OCI-LY3 (cell line): Measurements from ENCODE around the gene COG8.

ENCODE experiments used
- H2AFZ ChIP-seq: fragments of 200-600, 300-600 bp; shearing (Covaris generic); 2 replicates; pipeline ENCODE4 v1.6.0; 2014; ENCODE audit warnings: antibody characterized with exemption, low read depth, low read length
- H3K27ac ChIP-seq: fragments of 200-600, 300-600 bp; sonication (generic); 2 replicates; pipeline ENCODE4 v1.5.1; 2014; ENCODE audit warnings: mild to moderate bottlenecking, low read length, moderate library complexity, mixed read lengths
- H3K27me3 ChIP-seq: fragments of 200-600, 300-600 bp; sonication (generic); 2 replicates; pipeline ENCODE4 v1.6.1; 2014; ENCODE audit warnings: low read depth, low read length, mixed read lengths
- H3K36me3 ChIP-seq: fragments of 200-600, 300-600 bp; sonication (generic); replicated peaks from 2 replicates; pipeline ENCODE3; 2014; ENCODE audit warnings: low read depth, low read length, mixed read lengths
- H3K4me1 ChIP-seq: fragments of 300-600, 200-600 bp; sonication (generic); 2 replicates; pipeline ENCODE4 v1.6.1; 2014; ENCODE audit warnings: low read length, mixed read lengths
- H3K4me2 ChIP-seq: fragments of 200-600, 300-600 bp; sonication (generic); 2 replicates; pipeline ENCODE4 v1.6.1; 2014; ENCODE audit warnings: low read length, mixed read lengths
- H3K4me3 ChIP-seq: fragments of 300-600, 200-600 bp; sonication (generic); 2 replicates; pipeline ENCODE4 v1.5.1; 2014; ENCODE audit warnings: antibody characterized with exemption, mild to moderate bottlenecking, low read length, moderate library complexity
- H3K79me2 ChIP-seq: fragments of 300-600, 200-600 bp; shearing (Covaris generic); 2 replicates; pipeline ENCODE4 v1.6.1; 2014; ENCODE audit warnings: mild to moderate bottlenecking, low read length, mixed read lengths
- H3K9ac ChIP-seq: fragments of 300-600, 200-600 bp; shearing (Covaris generic); 2 replicates; pipeline ENCODE4 v1.6.0; 2014; ENCODE audit warnings: mild to moderate bottlenecking, low read length, moderate library complexity
- H3K9me3 ChIP-seq: fragments of 200-600, 300-600 bp; shearing (Covaris generic); 2 replicates; pipeline ENCODE4 v1.6.1; 2014; ENCODE audit warnings: low read length, mixed read lengths; ENCODE audit not compliant: insufficient read depth
- H4K20me1 ChIP-seq: fragments of 200-600, 300-600 bp; sonication (generic); 2 replicates; pipeline ENCODE4 v1.6.1; 2016; ENCODE audit warnings: low read length, mixed read lengths; ENCODE audit not compliant: insufficient read depth
- EZH2phosphoT487 ChIP-seq: fragments of 200-600 bp; shearing (Covaris generic); IDR thresholded peaks from 2 replicates; pipeline ENCODE4 v1.6.1; 2018; ENCODE audit warnings: antibody characterized with exemption, mixed run types, low read depth
- TF ChIP-seq, protein P1 (sequence below): fragments of 200-600, 300-600 bp; sonication (generic); IDR thresholded peaks from 2 replicates; pipeline ENCODE4 v1.5.1; 2014; ENCODE audit warnings: antibody characterized with exemption, low read length, low read depth

COG8 gene

DNA sequence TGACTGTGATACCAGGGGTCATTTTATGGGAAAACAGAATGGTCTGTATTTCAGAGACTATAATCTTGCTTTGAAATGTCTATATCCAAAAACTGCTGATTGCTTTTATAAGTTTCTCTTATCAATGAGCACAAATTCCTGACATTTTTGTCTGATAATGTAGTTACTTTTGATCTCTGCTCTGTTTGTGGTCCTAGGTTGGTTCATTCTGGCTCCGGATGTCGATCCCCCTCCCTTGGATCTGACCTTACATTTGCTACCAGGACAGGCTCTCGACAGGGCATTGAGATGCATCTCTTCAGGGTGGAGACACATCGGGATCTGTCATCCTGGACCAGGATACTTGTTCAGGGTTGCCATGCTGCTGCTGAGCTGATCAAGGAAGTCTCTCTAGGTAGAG lies 55.5 kb downstream of the COG8 start:
- Histone ChIP-seq H3K27ac (no peak overlapping the region), H3K4me2 (no peak overlapping the region), H3K4me3 (no peak overlapping the region), H3K9me3 (no peaks in the 10 kb centered on the region), H3K4me1 (0 out of 2 replicates have a peak, but pooled peaks cover 3% of the 10 kb centered on the region), H3K9ac (no peak overlapping the region), H2AFZ (no peak overlapping the region), H3K27me3 (no peaks in the 10 kb centered on the region), H3K36me3 (peaks cover 2% of the 10 kb centered on the region), H4K20me1 (no peaks in the 10 kb centered on the region), H3K79me2 (no peaks in the 10 kb centered on the region)
- no peak for TF ChIP-seq EZH2phosphoT487
- TF ChIP-seq, protein P1, sequence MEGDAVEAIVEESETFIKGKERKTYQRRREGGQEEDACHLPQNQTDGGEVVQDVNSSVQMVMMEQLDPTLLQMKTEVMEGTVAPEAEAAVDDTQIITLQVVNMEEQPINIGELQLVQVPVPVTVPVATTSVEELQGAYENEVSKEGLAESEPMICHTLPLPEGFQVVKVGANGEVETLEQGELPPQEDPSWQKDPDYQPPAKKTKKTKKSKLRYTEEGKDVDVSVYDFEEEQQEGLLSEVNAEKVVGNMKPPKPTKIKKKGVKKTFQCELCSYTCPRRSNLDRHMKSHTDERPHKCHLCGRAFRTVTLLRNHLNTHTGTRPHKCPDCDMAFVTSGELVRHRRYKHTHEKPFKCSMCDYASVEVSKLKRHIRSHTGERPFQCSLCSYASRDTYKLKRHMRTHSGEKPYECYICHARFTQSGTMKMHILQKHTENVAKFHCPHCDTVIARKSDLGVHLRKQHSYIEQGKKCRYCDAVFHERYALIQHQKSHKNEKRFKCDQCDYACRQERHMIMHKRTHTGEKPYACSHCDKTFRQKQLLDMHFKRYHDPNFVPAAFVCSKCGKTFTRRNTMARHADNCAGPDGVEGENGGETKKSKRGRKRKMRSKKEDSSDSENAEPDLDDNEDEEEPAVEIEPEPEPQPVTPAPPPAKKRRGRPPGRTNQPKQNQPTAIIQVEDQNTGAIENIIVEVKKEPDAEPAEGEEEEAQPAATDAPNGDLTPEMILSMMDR, result no peak

DNA sequence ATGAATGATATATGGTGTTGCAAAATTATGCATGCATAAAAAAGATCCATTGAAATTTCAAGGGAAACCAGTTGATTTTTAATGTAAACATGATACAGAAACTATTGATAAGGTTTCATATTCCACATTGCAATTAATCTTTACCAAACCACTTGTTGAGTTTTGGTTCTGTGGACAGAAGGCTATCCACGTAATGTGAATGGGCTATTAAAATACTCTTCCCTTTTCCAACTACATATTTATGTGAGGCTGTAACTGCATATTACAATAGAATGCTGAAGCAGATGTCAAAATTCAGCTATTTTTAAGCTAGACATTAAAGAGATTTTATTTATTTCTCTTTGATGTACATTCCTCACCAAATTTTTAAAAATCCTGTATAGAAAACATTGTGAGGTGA lies 62.0 kb downstream of the COG8 start:
- Histone ChIP-seq H3K4me3 (no peak overlapping the region), H3K27ac (no peak overlapping the region), H3K4me2 (no peak overlapping the region), H3K79me2 (no peaks in the 10 kb centered on the region), H3K4me1 (no peaks in the 10 kb centered on the region), H2AFZ (no peak overlapping the region), H4K20me1 (no peaks in the 10 kb centered on the region), H3K36me3 (no peaks in the 10 kb centered on the region), H3K9ac (no peak overlapping the region), H3K9me3 (no peaks in the 10 kb centered on the region), H3K27me3 (no peaks in the 10 kb centered on the region)
- TF ChIP-seq, protein P1, result no peak
- no peak for TF ChIP-seq EZH2phosphoT487
